T-helper 2 cell treated with Interferon-gamma antibody and Interleukin-4, amounts not matched to agents 100 ng/mL and 5 ng/mL, for 36 hours (primary cell): ENCODE data around the gene KCNAB2. TPM values are rescaled to one million over a fixed set of nuclear protein-coding genes. Genes with fewer than 3 reads are reported as not detected.

Source experiments
- intact Hi-C: fragments of 100-400 bp; cut with micrococcal nuclease; formaldehyde crosslinking; loops from one replicate; pipeline ENCODE4 v1.15.1; 2023
- total RNA-seq: library from RNA; stranded (reverse); gene quantifications from 2 replicates; pipeline ENCODE4 v1.2.3, GENCODE V29; 2022

The KCNAB2 gene
- total RNA-seq, 1 donor from 2014 or later = 321 TPM

DNA sequence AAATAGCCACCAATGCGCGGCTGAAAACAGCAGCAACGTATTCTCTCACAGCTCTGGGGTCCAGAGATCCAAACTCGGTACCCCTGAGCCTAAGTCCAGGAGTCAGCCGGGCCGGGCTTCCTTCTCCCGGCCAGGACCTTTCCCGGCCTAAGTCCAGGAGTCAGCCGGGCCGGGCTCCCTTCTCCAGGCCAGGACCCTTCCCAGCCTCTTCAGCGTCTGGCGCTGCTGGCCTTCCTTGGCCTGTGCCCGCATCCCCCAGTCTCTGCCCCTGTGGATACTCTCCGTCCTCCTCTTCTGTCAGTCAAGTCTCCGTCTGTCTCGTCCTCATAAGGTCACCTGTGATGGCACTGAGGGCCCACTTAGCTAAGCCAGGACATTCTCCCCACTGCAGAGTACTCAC is 32.2 kb downstream of the KCNAB2 start:
- intact Hi-C loops = no loop called here

DNA sequence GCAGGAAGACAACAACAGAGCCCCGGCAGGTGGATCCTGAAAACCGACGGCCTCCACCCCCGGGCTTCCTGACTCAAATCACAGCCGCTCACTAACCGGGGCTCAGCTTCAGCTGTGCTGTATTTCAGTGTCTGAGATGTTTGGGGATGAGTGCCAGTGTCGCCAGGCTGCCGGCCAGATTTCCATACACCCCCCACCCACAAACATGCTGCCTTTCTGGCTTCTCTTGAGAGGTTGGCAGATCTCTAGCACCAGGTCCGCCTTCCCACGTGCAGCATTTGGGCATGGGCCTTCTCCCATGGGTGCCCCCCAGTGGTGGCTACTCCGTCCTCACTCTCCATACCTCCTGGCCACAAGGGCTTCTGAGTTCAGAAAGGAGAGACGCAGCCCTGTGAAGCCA is 34.8 kb downstream of the KCNAB2 start:
- intact Hi-C loops = no loop called here

DNA sequence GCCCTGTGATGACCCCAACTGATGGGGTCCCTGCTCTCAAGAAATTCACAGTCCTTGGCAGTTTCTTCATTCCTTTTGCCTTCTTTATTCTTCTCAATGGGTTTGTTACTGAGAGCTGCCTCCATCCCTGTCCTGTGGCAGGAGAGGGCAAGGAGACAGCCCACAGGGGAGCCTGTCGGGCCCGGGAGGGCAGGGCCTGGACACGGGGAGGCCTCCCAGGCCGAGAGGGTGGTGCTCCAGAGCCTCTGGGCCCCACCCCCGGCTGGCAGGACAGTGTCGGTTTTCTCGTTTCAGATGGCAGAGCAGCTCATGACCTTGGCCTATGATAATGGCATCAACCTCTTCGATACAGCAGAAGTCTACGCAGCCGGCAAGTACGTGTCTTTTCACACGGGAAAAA is 36.2 kb downstream of the KCNAB2 start:
- intact Hi-C loops = no loop called here

DNA sequence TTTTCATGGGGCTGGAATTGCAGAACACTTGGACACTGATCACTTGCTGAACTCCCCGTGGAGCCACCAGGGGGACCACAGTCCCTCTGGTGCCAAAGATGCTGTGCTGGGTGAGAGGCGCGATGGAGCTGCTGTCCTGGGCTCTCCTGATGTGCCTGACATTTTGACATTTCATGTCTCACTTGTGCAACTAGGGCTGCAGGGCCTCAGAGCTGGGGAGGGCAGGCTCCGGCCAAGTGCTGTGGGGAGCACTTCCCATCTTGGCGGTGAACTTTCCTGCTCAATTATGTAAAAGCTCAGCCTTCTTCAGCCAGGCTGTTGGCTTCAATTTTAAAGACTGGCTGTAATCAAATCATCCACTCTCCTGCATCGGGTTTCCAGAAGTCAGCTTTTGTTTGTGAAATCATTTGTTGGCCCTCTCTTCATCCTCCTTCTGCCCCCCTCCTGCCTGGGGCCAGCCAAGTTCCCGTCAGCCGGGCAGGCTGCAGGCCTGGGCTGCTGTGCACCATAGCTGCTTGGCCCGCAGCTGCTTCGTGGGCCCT is 36.8 kb downstream of the KCNAB2 start:
- intact Hi-C loops = no loop called here

DNA sequence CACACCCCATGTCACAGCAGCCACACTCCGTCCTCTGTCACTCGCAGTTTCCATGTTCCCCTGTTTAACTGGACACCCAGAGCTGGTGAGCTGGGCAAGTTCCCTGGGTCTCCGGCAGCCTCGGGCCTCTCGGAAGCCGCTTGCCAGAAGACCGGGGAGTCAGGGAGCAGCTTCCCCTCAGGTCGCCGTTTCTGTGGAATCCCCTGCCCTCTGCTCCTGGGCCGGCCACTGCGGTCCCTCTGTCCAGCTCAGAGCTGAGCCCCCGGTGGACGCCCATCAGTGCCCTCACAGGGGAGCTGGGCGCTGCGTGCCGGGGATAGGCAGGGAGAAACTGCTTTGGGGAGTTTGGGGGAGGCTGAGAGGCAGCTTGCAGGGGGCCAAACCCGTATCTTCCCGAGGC is 37.7 kb downstream of the KCNAB2 start:
- intact Hi-C loops = no loop called here

DNA sequence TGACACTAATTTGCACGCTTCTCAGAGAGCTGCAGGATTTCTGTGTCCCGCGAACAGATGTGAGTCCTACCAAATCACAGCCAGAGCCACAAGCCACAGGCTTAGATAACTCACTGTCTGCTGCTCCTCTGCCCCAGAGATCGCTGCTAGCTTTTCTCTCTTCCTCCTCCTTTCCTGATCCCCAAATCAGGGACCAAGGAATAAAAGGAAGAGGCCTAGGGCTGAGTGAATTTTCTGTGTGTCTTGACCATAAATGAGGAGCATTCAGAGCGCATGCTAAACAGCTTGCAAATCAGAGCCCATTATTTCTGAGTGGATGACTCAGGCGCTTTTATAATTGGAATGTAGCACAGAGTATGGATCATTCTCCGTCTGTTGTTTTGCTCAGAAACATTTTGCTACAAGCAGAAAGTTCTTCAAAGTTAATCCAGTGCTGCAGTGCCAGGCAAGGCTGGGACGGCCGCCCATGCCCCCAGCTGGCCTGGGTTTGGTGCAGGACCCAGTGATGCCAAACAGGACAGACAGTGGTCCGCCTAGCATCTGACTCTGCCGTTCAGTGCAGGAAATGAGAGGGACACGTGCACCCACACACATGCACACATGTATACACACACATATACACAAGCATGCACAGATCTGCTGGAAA is 38.2 kb downstream of the KCNAB2 start:
- intact Hi-C loops = no loop called here

DNA sequence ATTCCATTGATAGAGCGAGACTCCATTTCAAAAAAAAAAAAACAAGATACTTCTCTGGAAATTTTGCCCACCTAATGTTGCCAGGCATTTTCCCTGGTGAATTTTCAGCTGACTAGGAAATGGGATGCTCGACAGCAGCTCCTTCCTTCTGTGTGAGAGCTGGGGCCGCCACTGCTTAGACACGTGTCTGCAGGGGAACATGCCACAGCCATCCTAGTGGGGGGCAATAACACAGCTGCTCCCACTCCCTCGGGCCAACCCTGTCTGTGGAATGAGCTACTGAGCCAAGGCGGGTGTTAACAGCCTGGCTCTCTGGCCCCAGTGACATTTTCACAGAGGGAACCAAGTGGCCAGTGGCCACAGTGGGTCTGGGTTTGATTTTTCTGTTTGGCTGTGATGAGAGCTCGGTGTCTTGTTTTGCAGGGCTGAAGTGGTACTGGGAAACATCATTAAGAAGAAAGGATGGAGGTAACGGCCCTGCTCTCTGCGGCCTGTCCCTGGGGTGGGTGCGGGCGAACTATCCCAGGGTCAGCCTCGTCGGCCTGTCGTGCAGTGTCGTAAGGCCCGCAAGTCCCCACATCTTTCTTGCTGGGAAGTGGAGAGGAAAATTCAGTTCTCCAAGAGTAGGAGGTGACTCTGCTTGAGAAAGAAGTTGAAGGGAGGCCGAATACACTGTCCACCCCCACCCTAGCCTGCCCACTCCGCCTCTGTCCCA is 39.2 kb downstream of the KCNAB2 start:
- intact Hi-C loops = no loop called here

DNA sequence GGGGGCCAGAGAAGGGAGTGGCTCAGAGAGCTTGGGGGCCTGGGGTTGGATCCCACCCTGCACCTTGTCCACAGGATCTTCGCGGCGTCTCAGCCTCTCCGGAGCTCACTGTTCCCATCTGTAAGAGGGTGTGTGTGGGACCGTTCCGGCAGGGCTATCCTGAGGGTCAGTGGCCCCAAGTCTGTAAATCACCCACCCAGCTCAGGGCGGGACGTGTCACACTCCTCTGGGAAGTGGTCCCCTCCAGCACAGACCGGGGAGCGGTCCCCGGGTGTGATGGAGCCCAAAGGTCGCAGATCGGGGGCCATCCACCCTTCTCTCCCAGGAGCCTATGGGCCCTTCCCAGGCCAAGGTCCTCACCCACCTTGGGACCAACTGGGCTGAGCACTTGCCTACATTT is 40.0 kb downstream of the KCNAB2 start:
- intact Hi-C loops = no loop called here

DNA sequence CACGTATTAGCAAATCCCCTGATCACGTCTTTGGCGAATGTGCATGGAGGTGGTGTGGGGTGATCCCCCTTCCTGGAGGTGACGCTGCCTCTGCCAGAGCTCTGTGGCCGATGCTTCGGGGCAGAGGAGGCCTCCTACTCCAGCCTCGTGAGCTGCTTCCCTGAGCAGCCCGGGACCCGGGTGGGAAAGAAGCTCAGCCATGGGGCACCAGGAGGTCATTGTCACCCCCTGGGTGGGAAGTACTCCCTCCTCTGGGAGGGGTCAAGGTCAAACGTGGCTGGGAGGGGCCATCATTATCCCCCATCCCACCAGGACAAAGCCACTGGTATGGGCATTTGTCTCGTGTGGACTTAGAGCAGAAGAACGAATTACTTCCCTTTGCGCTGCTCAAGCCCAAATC is 40.7 kb downstream of the KCNAB2 start:
- intact Hi-C loops = no loop called here

DNA sequence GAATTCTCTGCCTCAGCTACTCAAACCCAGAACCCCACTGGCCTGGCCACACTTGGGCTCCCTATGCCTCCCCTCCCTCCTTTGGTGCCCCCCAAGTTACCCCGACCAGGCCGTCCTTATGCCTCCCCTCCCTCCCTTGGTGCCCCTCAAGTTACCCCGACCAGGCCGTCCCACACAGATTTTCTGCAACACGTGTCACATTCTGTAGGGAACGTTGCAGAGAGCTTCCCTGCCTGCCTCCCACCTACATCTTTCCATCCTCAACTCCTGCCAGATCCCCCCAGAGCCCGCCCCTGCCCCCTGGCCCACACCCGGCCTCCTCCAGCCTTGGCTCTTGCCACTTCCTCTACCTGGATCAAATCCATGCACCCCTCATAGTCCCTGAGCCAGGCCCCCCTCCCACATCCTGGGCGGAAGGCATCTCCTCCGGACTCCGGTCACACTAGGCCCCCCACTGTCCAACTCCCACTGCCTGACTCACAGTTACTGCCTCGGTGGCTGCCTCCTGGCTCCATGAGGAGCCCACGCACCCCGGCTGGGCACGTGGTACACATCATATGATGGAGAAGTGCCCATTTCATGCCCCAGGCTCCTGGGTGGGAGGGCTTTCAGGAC is 41.2 kb downstream of the KCNAB2 start:
- intact Hi-C loops = no loop called here

DNA sequence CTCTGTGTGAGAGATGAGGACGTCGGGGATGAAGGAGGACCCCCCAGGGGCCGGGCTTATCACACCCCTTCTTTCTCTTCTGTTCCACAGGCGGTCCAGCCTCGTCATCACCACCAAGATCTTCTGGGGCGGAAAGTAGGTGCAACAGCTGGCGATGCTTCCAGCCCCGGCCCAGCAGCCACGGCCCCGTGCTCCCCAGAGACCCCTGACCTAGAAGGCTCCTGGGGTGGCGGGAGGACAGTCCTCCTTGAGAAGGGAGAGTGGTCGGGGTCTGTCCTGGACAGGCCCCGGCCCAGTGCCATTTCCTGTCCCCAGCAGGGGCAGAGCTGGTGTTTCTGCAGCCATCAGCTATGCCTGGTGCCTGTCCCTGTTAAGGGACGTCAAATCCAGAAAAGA is 41.7 kb downstream of the KCNAB2 start:
- intact Hi-C loops = no loop called here

DNA sequence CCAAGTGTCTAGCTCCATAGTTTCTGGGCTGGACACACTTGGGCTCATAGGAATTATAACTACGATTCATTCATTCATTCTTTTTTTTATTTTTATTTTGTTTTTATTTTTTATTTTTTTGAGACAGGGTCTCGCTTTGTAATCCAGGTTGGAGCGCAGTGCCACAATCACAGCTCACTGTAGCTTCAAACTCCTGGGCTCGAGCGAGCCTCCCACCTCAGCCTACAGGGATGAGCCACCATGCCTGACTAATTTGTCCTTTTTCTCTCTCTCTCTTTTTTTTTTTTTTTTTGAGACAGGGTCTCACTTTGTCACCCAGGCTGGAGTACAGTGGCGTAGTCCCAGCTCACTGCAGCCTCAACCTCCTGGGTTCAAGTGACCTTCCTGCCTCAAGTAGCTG is 42.3 kb downstream of the KCNAB2 start:
- intact Hi-C loops = no loop called here

DNA sequence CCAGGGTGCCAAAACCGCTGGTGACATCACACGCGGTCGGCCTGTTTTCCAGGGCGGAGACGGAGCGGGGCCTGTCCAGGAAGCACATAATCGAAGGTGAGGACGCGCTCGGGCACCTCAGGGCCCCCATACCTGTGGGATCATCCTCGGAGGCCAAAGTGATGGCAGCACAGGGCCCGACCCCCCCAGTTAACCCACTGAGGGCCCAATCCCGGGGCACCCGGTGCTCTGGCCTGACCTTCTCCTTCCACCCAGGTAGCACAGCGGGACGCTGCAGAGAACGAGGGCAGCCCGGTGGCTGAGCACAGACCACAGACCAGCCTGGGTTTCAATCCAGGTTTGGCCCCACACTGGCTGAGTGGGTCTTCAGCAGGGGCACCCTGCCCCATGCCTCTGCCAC is 43.3 kb downstream of the KCNAB2 start:
- intact Hi-C loops = no loop called here

DNA sequence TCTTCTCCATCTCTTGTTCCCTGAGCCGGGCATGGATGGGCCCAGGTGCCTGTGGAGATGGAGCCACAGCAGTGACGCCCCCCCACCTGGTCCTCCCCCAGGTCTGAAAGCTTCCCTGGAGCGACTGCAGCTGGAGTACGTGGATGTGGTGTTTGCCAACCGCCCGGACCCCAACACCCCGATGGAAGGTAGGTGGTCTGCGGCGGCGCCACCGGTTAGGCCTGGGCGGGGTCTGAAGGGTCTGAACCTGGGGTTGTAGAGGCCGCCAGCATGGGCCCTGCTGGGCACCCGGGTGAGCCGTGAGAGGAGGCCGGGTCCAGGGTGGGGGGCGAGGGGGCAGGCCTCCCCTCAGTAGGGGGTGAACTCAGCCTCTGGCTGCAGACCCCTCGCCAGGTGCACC is 44.6 kb downstream of the KCNAB2 start:
- intact Hi-C loops = no loop called here

DNA sequence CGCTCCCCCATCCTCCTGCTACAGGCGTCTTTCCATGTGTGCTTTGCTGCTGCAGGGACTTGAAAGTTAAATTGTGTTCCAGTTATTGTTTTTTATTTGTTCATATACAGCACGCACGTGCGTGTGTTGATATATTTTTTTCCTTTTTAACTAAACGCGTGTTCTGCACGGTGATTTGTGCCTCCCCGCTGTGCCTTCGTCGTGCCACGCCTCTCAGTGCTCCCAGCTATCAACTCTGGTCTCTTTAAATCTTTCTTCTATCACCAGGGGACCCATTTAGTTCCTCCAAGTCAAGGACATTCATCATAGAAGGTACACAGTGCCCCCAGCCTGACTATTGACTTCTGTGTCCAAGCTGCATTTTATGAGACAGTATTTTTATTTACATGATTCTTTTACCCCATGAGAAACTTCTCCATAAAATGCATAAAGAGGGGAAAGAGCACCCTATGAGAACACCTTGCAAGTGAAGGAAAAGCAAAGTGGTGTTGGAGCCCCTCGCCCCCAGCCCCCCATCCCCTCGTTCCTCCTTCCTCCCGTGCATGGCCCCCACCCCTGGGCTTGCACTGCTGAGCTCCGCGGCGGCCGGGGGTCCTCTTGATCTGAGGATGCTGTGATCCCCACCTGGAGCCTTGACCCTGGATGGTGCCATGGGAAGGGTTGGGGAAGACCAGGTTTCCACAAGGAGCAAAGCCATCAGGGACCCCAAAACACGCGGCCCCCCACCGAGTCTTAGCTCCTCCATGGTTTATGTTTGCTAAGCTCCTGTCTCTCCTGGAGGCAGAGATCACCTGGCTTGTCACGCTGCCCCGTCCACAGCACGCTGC is 45.5 kb downstream of the KCNAB2 start:
- intact Hi-C loops = no loop called here

DNA sequence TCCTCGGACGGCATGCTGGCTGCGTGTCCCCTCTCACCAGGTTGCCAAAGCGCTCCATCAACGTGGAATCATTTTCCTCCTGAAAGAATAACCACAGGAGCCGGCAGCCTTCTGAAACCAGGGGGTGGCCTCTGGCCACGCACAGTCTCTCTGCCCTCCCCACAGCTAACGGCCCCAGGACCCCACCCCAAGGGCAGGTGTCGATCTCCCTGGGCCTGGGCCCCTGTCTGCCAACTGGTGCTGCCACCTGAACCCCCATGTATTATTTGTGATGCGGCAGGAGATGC is 46.1 kb downstream of the KCNAB2 start:
- intact Hi-C loops = no loop called here

DNA sequence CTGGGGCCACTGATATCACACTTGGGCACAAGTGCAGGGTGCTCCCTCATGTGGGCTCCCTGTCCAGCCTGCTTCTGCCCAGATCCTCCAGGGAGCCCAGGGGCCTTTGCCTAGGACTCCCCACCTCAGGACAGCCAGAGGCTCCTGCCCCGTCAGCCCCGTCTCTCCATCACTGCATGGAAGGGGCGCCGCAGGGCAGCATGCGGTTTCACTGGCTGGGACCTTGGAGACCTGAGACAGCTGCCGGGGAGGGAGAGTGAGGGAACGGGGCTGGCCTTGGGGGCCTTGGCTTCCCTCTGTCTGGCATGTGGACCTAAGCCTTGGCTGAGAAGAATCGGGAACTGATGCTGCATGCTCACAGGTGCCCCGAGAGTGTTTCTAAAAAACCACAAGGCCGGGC is 46.5 kb downstream of the KCNAB2 start:
- intact Hi-C loops = no loop called here

DNA sequence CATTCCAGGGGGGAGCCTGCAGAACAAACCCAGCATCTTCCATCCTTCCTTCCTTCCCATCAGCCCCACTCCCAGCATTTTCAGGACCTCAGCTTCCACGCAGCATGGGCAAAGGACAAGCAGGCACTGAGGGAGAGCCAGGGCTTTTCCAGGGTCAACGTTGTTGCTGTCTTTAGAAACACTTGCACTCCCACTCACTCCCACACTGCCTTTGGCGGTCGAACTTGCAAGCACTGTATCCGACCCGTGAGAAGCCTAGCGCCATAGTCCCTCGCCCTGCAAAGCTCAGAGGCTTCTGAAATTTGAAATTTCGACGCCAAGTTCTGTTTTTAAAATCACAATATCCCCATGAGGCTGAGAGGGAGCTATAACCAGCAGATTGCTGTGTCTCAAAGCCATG is 47.4 kb downstream of the KCNAB2 start:
- intact Hi-C loops = no loop called here

DNA sequence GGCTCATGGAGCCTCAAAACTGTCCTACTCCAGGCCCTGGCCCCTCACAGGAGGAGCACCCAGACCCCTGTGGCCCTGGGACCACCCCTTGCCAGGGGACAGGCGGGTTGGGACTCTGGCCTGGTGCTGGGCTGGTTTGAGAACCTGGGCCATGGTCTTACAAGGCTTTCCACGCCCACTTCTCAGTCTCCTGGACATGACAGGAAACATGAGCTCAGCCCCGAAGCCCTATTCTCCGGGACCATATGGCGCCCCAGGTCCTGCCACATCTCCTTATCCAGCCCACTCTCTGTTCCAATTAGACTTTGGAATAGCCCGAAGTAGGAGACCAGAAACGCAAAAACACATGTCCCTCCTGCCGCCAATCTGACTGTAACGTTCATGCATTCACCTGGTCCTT is 47.9 kb downstream of the KCNAB2 start:
- intact Hi-C loops = no loop called here

DNA sequence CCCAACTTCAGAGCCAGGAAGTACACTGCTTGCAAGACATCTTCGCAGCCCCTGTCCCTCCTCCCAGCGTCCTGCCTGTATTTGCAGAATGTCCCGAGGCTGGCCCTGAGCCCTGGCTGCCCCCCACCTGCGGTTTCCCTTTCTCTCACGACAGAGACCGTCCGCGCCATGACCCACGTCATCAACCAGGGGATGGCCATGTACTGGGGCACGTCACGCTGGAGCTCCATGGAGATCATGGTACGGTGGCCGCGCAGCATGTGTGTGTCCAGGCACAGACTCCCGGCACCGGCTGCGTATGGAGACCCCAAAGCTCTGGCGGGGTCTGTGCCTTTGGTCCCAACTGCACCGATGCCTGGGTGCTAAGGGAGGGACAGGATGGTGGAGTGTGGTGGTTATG is 48.6 kb downstream of the KCNAB2 start:
- intact Hi-C loops = no loop called here

DNA sequence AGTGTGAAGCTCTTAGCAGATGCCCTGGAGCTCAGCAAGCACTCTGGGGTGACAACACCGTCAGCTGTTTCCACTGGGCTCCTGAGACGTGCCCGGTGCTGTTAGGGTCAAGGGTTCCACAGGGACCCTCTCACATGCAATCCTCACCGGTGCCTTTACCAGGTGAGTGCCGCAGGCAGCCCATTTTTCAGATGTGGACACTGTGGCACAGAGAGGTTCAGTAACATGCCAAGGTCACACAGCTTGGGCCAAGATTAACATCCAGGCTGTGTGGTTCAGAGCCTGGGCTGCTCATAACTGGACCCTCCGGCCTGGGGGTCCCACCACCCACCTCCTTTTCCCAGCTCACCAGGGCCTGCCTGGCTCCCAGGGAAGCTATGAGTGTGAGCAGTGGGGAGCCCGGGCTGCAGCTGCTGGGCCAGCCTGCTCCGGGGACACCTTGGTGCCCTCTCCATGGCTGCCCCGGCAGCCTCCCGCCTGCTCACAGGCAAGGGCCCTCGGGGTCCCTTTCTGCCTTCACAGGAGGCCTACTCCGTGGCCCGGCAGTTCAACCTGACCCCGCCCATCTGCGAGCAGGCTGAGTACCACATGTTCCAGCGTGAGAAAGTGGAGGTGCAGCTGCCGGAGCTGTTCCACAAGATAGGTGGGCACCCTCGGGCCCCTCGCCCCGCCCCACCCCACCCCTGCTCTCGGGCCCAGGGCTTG is 49.3 kb downstream of the KCNAB2 start:
- intact Hi-C loops = no loop called here
